GM21529 (cell line): ENCODE data around the gene KAZALD1.

Source experiments
- ATAC-seq: cut with Tn5 transposase; IDR thresholded peaks from one replicate; pipeline ENCODE4 v1.9.1; 2021; ENCODE audit not compliant: unreplicated experiment

The KAZALD1 gene

GRCh38 chr10:101065481-101066145 lies 3.8 kb downstream of the KAZALD1 start:
- no peak for ATAC-seq

DNA sequence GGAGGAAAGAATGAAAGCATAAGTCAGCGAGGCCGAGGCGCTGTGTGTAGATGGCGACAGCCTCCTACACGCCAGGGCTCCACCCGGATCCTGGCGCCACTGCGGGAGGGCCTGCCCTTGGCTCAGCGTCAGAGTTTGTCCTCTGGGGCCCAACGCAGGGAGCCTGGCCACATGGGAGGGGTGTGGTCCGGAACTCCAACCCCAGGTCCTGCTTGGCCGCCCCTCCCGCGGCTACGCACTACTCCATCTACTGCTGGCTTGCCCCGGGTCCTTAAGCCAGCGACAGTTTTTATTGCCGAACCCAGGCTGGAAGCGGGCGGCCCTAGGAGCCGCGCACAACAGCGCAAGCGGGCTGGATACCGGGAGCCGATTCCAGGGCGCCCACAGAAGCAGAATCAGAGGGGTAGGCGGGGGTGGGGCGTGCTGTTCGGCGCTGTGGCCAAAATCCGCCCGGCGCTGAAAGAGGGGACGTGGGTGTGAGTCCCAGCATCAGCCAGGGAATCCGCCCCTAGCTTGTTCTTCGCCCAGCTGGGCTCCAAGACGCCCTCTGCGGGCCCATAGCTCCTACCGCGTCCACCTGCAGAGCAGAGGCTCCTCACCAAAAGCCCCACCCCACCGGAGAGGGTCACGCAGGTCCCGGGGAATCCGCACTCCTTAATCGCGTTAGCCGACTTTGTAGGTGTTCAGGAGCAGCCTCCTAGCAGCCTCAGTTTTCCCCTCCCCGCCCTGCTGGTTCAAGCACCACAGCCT lies 4.5 kb downstream of the KAZALD1 start:
- no peak for ATAC-seq

DNA sequence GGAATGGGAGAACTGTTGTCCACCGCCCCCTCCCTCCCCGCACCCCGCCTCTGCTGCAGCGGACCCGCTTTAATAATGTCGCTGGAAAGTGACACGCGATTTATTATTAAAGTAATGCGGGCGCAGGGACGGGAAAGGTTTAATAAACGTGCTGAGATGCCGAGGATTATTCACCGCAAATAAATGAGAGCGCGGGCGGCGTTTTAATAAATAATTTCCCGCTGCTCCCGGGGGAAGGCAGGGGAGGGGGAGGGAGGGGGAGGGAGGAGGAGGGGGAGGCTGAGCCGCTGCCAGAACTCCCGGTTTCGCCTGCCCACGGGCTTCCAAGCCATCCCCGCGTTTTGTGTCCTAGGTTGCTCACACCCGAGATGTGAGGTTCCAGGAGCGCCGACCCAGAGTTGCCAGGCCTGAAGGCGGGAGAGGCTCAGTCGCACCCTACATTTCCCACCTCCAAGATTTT lies 5.1 kb downstream of the KAZALD1 start:
- no peak for ATAC-seq

- peak; percentile 56 for ATAC-seq
These were observed 5.7 kb downstream of the KAZALD1 start for GRCh38 chr10:101067356-101068083.

- no peak for ATAC-seq
These were observed 7.7 kb downstream of the KAZALD1 start for GRCh38 chr10:101069441-101069840.

- no peak for ATAC-seq
These were observed 8.3 kb downstream of the KAZALD1 start for GRCh38 chr10:101070098-101070497.

GRCh38 chr10:101071267-101071884 lies 9.6 kb downstream of the KAZALD1 start:
- no peak for ATAC-seq

DNA sequence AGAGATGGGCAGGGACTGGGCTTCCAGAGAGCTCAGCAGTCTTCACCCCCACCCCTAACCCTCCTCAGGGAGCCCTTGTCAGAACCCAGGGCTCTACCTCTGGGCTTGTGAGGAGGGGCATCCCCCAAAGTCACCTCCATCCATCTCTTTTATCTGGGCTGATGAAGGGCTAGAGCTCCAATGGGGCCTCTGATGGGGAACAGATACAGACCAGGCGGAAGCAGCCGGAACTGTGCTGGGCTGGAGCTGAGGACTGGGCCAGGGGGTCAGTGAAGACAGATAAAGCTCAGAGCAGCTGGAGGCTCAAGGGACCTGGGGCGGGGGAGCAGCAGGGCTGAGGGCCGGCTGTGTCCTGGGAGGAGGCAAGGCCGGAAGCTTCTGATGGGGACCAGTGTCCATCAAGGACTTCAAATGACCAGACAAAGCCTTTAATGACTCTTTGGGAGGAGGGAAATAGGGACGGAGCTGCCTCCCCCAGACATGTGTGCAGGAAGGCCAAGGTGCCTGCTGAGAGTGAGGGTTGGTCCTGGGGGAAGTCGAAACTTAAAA lies 10.2 kb downstream of the KAZALD1 start:
- no peak for ATAC-seq

GRCh38 chr10:101072923-101073322 lies 11.1 kb downstream of the KAZALD1 start:
- ATAC-seq = no peak

GRCh38 chr10:101073631-101074030 lies 11.8 kb downstream of the KAZALD1 start:
- no peak for ATAC-seq

GRCh38 chr10:101075775-101076174 lies 14.0 kb downstream of the KAZALD1 start:
- no peak for ATAC-seq

DNA sequence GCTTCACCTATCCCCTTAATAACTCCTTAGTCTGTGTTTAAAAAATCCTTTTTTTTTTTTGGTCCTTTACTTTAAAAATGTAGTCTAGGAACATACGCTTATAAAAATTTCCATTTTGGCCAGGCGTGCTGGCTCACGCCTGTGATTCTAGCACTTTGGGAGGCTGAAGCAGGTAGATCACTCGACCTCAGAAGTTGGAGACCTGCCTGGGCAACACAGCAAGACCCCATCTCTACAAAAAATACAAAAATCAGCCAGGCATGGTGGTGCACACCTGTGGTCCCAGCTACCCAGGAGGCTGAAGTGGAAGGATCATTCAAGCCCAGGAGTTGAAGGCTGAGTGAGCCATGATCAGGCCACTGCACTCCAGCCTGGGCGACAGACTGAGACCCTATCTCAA lies 14.8 kb downstream of the KAZALD1 start:
- no peak for ATAC-seq

DNA sequence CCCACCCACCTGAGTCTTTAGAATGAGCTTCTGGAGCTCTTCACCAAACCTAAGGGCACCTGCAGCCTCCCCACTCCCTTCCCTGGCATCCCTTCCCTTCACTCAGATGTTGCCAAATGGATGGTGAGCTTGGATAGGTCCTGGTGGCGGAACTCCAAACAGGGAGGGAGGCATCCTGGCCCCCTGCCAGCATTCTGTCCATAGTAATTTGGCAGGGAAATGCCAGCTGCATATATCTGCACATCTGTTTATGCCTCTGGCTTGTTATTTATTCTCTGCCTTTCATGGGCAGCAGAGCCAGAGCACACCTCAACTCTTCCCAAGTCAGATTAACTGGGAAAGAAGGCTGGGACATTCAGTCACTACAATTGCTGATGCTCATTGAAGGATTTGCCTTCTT lies 18.1 kb downstream of the KAZALD1 start:
- no peak for ATAC-seq

DNA sequence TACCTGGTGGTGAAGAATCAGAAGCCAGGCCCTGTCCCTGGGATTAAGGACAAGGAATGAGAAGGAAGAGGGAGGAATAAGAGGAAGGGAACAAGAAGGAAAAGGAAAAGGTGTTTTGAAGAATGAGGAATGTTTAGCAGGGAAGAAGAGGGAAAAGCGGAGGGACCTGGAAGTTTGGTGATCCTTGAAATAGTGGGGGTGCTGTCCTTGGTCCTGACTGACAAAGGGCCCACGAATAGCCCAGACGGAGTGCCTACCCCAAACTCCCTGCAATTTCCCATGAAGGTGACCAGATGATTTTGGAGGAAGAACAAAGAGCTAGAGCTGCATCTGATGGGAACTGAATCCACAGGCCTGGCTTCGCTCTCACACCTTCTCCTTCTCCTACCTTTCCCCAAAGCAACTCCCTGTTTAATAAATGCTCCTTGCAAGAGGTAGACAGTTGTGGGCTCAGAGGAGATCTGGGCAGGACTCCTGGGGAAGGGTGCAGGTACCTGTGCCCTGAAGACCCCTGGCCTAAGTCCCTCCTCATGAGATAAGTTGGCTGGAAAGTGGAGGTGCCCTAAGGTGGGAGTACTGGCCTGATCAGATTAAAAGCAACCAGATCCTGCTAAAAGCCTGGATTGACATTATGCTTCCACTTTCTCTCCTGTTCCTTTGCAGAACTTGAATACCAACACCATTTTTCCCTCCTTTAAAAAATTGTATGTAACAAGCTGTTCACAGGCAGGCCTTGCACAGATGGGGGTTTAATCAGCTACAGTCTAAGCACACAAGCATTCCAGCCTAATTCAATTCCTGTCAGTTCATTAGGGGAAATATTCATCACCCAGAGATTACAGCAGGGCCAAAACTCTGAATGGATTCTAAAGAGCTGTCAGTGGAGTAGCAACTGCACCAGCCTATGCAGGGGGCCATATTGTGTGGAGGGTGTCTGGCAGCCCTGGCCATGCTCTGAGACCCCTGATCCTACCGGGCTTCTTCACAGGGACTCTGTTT lies 19.4 kb downstream of the KAZALD1 start:
- ATAC-seq = no peak

- no peak for ATAC-seq
These were observed 24.1 kb downstream of the KAZALD1 start for GRCh38 chr10:101085846-101086245.

- ATAC-seq = no peak
These were observed 25.6 kb downstream of the KAZALD1 start for GRCh38 chr10:101087376-101087775.

DNA sequence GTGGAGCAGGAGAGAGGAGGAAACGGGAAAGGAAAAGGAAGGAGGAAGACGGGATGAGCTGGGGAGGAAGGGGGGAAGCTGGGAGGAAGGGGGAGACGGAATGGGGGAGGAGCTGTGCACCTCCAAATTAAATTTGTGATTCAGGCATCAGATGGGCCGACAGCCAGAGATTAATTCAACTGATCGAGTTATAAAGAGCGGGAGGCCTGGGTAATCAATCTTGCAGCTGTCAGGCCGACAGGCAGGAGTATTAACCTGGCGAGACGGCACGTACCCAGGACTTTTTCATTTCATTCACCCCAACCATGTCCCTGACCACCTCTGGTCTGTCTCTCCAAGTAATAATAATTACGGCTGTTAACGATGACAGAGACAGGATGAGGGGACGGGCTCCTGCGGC lies 26.2 kb downstream of the KAZALD1 start:
- no peak for ATAC-seq

DNA sequence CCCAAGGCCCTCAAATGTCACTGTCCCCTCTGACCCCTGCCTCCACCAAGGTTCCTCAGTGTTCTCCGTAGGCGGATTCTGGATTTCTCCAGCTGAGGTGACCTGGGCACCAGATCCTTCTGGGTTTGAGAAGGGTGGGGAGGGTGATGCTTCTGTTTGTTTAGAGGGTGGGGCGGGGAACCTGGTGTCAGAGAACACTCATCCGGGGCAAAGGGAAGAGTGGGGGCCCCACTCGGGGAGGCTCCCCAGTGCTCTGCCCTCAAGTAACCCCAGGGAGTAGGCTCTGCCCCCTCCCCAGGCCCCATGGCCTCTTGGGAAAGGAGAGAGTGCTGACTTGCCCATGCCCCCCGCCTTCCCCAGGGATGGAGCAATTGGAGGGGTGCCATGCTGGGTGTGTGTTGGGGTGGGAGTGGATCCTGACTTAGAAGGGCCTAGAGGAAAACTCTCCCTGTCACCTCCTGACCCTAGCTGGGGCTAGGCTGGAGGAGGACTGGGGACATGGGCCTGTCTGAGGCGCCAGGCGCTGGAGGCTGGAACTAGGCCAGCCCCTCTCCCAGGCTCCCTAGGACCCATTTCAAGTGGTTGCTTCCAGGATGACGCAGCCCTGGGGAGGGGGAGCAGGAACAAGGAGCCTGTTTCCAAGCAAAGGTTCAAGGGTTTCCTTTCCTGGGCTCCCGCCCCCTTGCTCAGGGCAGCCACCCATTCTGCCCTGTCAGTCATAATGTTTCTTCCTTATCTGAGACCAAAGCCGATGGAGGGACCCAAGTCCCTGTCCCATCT lies 27.9 kb downstream of the KAZALD1 start:
- no peak for ATAC-seq

- no peak for ATAC-seq
These were observed 28.8 kb downstream of the KAZALD1 start for GRCh38 chr10:101090597-101090996.
